ENCODE results near the gene ACSS1. TPM values are rescaled to one million over a fixed set of nuclear protein-coding genes. Genes with fewer than 3 reads are reported as not detected.

ACSS1 gene
- total RNA-seq, 1 donor from 2014 or later = 0.27 TPM

GRCh38 chr20:24980291-24981053 lies 77.5 kb downstream of the ACSS1 start:
- peaks cover 25% of the 10 kb centered on the region for H4K20me1 ChIP-seq (ENCODE audit: insufficient read depth, low read length)
- Mint-ChIP-seq H3K4me1 (ENCODE audit: low read depth, unreplicated experiment) (no peaks in the 10 kb centered on the region), H3K9me3 (ENCODE audit: unreplicated experiment) (peaks cover 23% of the 10 kb centered on the region), H3K36me3 (ENCODE audit: low read depth, unreplicated experiment) (peaks cover 40% of the 10 kb centered on the region), H3K27me3 (ENCODE audit: low read depth, unreplicated experiment) (no peaks in the 10 kb centered on the region), H3K4me3 (ENCODE audit: unreplicated experiment) (no peak overlapping the region), H3K27ac (ENCODE audit: unreplicated experiment) (no peak overlapping the region)
- no peaks in the 10 kb centered on the region for H3K36me3 ChIP-seq (ENCODE audit: insufficient read depth, low read length)
- no peak overlapping the region for H3K27ac ChIP-seq (ENCODE audit: low read depth, low read length)
- no peak overlapping the region for H3K9ac ChIP-seq (ENCODE audit: low read length)
- no peak for TF ChIP-seq EZH2 (IDR thresholded peaks at IDR 0.05; ENCODE audit: insufficient read depth, low read length)
- TF ChIP-seq, protein P1, sequence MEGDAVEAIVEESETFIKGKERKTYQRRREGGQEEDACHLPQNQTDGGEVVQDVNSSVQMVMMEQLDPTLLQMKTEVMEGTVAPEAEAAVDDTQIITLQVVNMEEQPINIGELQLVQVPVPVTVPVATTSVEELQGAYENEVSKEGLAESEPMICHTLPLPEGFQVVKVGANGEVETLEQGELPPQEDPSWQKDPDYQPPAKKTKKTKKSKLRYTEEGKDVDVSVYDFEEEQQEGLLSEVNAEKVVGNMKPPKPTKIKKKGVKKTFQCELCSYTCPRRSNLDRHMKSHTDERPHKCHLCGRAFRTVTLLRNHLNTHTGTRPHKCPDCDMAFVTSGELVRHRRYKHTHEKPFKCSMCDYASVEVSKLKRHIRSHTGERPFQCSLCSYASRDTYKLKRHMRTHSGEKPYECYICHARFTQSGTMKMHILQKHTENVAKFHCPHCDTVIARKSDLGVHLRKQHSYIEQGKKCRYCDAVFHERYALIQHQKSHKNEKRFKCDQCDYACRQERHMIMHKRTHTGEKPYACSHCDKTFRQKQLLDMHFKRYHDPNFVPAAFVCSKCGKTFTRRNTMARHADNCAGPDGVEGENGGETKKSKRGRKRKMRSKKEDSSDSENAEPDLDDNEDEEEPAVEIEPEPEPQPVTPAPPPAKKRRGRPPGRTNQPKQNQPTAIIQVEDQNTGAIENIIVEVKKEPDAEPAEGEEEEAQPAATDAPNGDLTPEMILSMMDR (IDR thresholded peaks at IDR 0.05; ENCODE audit: insufficient read depth, low read depth, low read length) = no peak
- DNase-seq (ENCODE audit: low read depth) = no peak
- H2AFZ ChIP-seq (ENCODE audit: low read depth, low read length) = no peak overlapping the region
- no peaks in the 10 kb centered on the region for H3K4me1 ChIP-seq (ENCODE audit: insufficient read depth, low read length)
- no peak overlapping the region for H3K4me2 ChIP-seq (ENCODE audit: low read length)
- no peak for FAIRE-seq
- peaks cover 6% of the 10 kb centered on the region for H3K9me3 ChIP-seq (ENCODE audit: insufficient read depth, low read depth, low read length)
- no peak overlapping the region for H3K4me3 ChIP-seq (ENCODE audit: insufficient read depth, low read depth, low read length)
- H3K79me2 ChIP-seq (ENCODE audit: insufficient read depth, low read length) = peaks cover 23% of the 10 kb centered on the region
- no peaks in the 10 kb centered on the region for H3K27me3 ChIP-seq (ENCODE audit: insufficient read depth, low read length)

DNA sequence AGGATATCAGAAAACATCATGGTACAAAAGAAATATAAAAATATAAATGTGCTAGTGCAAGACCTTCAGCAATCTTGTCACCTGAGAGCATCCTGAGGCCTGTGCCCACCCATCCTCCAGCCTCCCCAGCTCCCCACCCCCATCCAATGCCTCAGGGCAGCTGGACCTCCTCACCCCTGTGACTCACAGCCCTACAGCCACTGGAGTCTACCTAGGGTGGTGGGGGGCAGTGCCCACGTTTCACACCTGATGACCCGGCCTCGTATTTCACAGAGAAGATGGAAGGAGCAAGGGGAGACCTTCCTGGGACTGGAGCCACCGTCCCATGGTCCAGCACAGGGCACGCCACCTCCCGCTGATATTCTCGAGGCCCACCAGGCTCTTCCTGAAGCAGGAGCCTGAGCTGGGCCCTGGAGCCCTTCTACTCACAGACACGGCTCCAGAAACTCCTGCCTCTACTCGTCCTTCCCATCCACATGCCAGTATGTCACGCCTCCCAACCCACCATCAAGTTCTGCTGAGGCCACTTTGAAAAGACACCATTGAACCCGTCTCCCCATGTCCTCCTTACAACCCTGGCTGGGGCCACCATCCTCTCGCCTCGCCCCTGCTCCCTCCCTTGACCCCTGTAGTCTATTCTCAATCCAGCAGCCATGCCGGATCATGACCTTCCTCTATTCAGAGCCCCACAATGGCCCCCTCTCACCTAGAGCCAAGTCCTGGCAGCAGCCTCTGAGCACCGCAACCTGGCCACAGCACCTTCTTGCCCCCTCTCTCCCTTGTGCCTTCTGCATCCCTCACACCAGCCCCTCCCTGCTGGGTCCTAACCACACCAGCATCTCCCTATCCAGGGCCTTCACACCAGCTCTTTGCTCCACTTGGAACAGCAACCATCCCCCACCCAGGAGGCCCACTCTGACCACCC lies 78.6 kb downstream of the ACSS1 start:
- Histone ChIP-seq H3K4me3 (ENCODE audit: insufficient read depth, low read depth, low read length) (no peak overlapping the region), H3K4me1 (ENCODE audit: insufficient read depth, low read length) (no peaks in the 10 kb centered on the region), H4K20me1 (ENCODE audit: insufficient read depth, low read length) (peaks cover 13% of the 10 kb centered on the region), H3K36me3 (ENCODE audit: insufficient read depth, low read length) (no peaks in the 10 kb centered on the region), H3K4me2 (ENCODE audit: low read length) (no peak overlapping the region), H3K9me3 (ENCODE audit: insufficient read depth, low read depth, low read length) (peaks cover 6% of the 10 kb centered on the region), H3K27ac (ENCODE audit: low read depth, low read length) (no peak overlapping the region), H3K79me2 (ENCODE audit: insufficient read depth, low read length) (peaks cover 14% of the 10 kb centered on the region), H3K9ac (ENCODE audit: low read length) (no peak overlapping the region), H3K27me3 (ENCODE audit: insufficient read depth, low read length) (no peaks in the 10 kb centered on the region), H2AFZ (ENCODE audit: low read depth, low read length) (no peak overlapping the region)
- peaks cover 40% of the 10 kb centered on the region for H3K36me3 Mint-ChIP-seq (ENCODE audit: low read depth, unreplicated experiment)
- no peak overlapping the region for H3K27ac Mint-ChIP-seq (ENCODE audit: unreplicated experiment)
- no peak for FAIRE-seq
- no peaks in the 10 kb centered on the region for H3K27me3 Mint-ChIP-seq (ENCODE audit: low read depth, unreplicated experiment)
- no peak overlapping the region for H3K4me3 Mint-ChIP-seq (ENCODE audit: unreplicated experiment)
- no peak for DNase-seq (ENCODE audit: low read depth)
- no peaks in the 10 kb centered on the region for H3K4me1 Mint-ChIP-seq (ENCODE audit: low read depth, unreplicated experiment)
- TF ChIP-seq, protein P1 (IDR thresholded peaks at IDR 0.05; ENCODE audit: insufficient read depth, low read depth, low read length) = no peak
- no peak for TF ChIP-seq EZH2 (IDR thresholded peaks at IDR 0.05; ENCODE audit: insufficient read depth, low read length)
- peaks cover 23% of the 10 kb centered on the region for H3K9me3 Mint-ChIP-seq (ENCODE audit: unreplicated experiment)

All from astrocyte (in vitro differentiated cells and primary cell).